Sigmoid colon (tissue), 7 donors: ENCODE measurements around the gene UNC80. TPM values are rescaled to one million over a fixed set of nuclear protein-coding genes. Genes with fewer than 3 reads are reported as not detected.

Source experiments
- DNase-seq: peaks from one replicate; pipeline ENCODE4 v3.0.0-alpha.2; 2019
- H3K27ac ChIP-seq, 4 donors: fragments of 200-600 bp; sonication (generic); one replicate each; pipeline ENCODE4 v1.5.1; 2016 to 2019; ENCODE audit warnings: mild to moderate bottlenecking in 1 of 4
- H3K27me3 ChIP-seq, 3 donors: fragments of 200-600 bp; sonication (generic); one replicate each; pipeline ENCODE4 v1.5.1; 2019; ENCODE audit warnings: mild to moderate bottlenecking in 1 of 3
- H3K36me3 ChIP-seq, 4 donors: fragments of 200-600 bp; sonication (generic); one replicate each; pipeline ENCODE4 v1.5.1; 2016 to 2019
- H3K4me1 ChIP-seq, 4 donors: fragments of 200-600 bp; sonication (generic); one replicate each; pipeline ENCODE4 v1.5.1; 2017 to 2019
- H3K4me3 ChIP-seq, 4 donors: fragments of 200-600 bp; sonication (generic); one replicate each; pipeline ENCODE4 v1.5.1; 2017 to 2019; ENCODE audit warnings: mild to moderate bottlenecking in 2 of 4, moderate library complexity in 1 of 4
- H3K9me3 ChIP-seq, 4 donors: fragments of 200-600 bp in 3 of 4; sonication (generic) in 3 of 4; one replicate each; pipeline versions ENCODE4 v1.5.1 to v1.6.1; 2013 to 2019
- CTCF ChIP-seq, 4 experiments: fragments of 450-650 bp in 3 of 4; fragments of 200-600 bp in 1 of 4; IDR thresholded peaks; one replicate each; pipeline ENCODE4 v1.5.1; 2016 to 2019; ENCODE audit warnings: antibody characterized with exemption in 4 of 4, mild to moderate bottlenecking in 3 of 4, moderate library complexity in 2 of 4
- EP300 ChIP-seq, 4 donors: sonication (generic); formaldehyde crosslinking; IDR thresholded peaks; one replicate each; pipeline ENCODE4 v1.6.1; 2017; ENCODE audit warnings: antibody characterized with exemption in 4 of 4
- POLR2A ChIP-seq, 2 donors: fragments of 450-650 bp; IDR thresholded peaks; one replicate each; pipeline ENCODE4 v1.6.1; 2016; ENCODE audit warnings: antibody characterized with exemption in 2 of 2, mild to moderate bottlenecking in 2 of 2, moderate library complexity in 2 of 2
- POLR2AphosphoS5 ChIP-seq, 4 donors: sonication (generic); formaldehyde crosslinking; IDR thresholded peaks; one replicate each; pipeline ENCODE4 v1.6.1; 2017; ENCODE audit warnings: antibody characterized with exemption in 4 of 4
- WGBS, 2 donors: extraction: QIAGEN DNeasy Blood & Tissue Kit; methylation state at CpG; one replicate each; pipeline ENCODE4 v1.1.7; 2013; 5-methylcytosine and 5-hydroxymethylcytosine counted together
- intact Hi-C: fragments of 100-400 bp; cut with DNase I; formaldehyde crosslinking; loops from one replicate; pipeline ENCODE4 v1.15.1; 2023
- polyA plus RNA-seq, 3 donors: library from polyadenylated mRNA; stranded (reverse); fragments of 200-250 nt; gene quantifications; one replicate each; pipeline ENCODE4 v1.2.3, GENCODE V29; 2013
- total RNA-seq, 4 donors: library from RNA; depleted of rRNA; stranded (reverse); fragments of >200 nt; gene quantifications; one replicate each; pipeline ENCODE4 v1.1.0, GENCODE V29; 2016
- donor health status: healthy with polysubstance abuse.
- donor health status: Bipolar disorder and iron deficiency.
- donor health status: healthy.

The UNC80 gene
- total and polyA plus RNA-seq, 7 donors: 0.26 to 2.4 (median 0.83) TPM; not detected in 2

GRCh38 chr2:209834767-209835166 lies 63.1 kb downstream of the UNC80 start:
- intact Hi-C loops: no loop called here
- Histone ChIP-seq H3K27me3 (no peaks in the 10 kb centered on the region), H3K9me3 (no peaks in the 10 kb centered on the region), H3K4me1 (no peaks in the 10 kb centered on the region), H3K27ac (no peak overlapping the region), H3K4me3 (no peak overlapping the region), H3K36me3 (no peaks in the 10 kb centered on the region)
- WGBS, 2 donors: 46 to 62% methylated on average over 5 of the region's 5 CpGs
- no peak for DNase-seq
- TF ChIP-seq POLR2A (IDR thresholded peaks at IDR 0.05) (no peak), POLR2AphosphoS5 (IDR thresholded peaks at IDR 0.05) (no peak), EP300 (IDR thresholded peaks at IDR 0.05) (no peak), CTCF (IDR thresholded peaks at IDR 0.05) (no peak)

GRCh38 chr2:209840434-209840833 lies 68.8 kb downstream of the UNC80 start:
- no peaks in the 10 kb centered on the region for H3K4me1 ChIP-seq
- H3K27ac ChIP-seq: no peak overlapping the region
- no peak for TF ChIP-seq POLR2A (IDR thresholded peaks at IDR 0.05)
- no peak for TF ChIP-seq POLR2AphosphoS5 (IDR thresholded peaks at IDR 0.05)
- TF ChIP-seq CTCF (IDR thresholded peaks at IDR 0.05): no peak
- H3K27me3 ChIP-seq: no peaks in the 10 kb centered on the region
- intact Hi-C loops: no loop called here
- no peak overlapping the region for H3K4me3 ChIP-seq
- 27 to 63% methylated on average over 3 of the region's 3 CpGs for WGBS, 2 donors
- no peaks in the 10 kb centered on the region for H3K9me3 ChIP-seq
- no peaks in the 10 kb centered on the region for H3K36me3 ChIP-seq
- no peak for DNase-seq

- intact Hi-C loops: no loop called here
- Histone ChIP-seq H3K9me3 (no peaks in the 10 kb centered on the region), H3K36me3 (no peaks in the 10 kb centered on the region), H3K27me3 (no peaks in the 10 kb centered on the region), H3K27ac (no peak overlapping the region), H3K4me1 (no peaks in the 10 kb centered on the region), H3K4me3 (no peak overlapping the region)
- TF ChIP-seq CTCF (IDR thresholded peaks at IDR 0.05) (no peak), EP300 (IDR thresholded peaks at IDR 0.05) (no peak), POLR2A (IDR thresholded peaks at IDR 0.05) (no peak), POLR2AphosphoS5 (IDR thresholded peaks at IDR 0.05) (no peak)
- 76 to 85% methylated on average over 2 of the region's 2 CpGs for WGBS, 2 donors
- DNase-seq: no peak
Measured at GRCh38 chr2:209845666-209846065, 74.0 kb downstream of the UNC80 start.

- no peak overlapping the region for H3K4me3 ChIP-seq
- H3K36me3 ChIP-seq: no peaks in the 10 kb centered on the region
- intact Hi-C loops: no loop called here
- DNase-seq: no peak
- no peaks in the 10 kb centered on the region for H3K4me1 ChIP-seq
- TF ChIP-seq EP300 (IDR thresholded peaks at IDR 0.05) (no peak), POLR2AphosphoS5 (IDR thresholded peaks at IDR 0.05) (no peak), CTCF (IDR thresholded peaks at IDR 0.05) (no peak), POLR2A (IDR thresholded peaks at IDR 0.05) (no peak)
- no peaks in the 10 kb centered on the region for H3K9me3 ChIP-seq
- 64 to 68% methylated on average over 18 of the region's 18 CpGs for WGBS, 2 donors
- H3K27ac ChIP-seq: no peak overlapping the region
- no peaks in the 10 kb centered on the region for H3K27me3 ChIP-seq
Measured at GRCh38 chr2:209864716-209865295, 93.2 kb downstream of the UNC80 start.
